ENCODE measurements around the gene FBLN5.

Gene FBLN5, protein sequence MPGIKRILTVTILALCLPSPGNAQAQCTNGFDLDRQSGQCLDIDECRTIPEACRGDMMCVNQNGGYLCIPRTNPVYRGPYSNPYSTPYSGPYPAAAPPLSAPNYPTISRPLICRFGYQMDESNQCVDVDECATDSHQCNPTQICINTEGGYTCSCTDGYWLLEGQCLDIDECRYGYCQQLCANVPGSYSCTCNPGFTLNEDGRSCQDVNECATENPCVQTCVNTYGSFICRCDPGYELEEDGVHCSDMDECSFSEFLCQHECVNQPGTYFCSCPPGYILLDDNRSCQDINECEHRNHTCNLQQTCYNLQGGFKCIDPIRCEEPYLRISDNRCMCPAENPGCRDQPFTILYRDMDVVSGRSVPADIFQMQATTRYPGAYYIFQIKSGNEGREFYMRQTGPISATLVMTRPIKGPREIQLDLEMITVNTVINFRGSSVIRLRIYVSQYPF

DNA sequence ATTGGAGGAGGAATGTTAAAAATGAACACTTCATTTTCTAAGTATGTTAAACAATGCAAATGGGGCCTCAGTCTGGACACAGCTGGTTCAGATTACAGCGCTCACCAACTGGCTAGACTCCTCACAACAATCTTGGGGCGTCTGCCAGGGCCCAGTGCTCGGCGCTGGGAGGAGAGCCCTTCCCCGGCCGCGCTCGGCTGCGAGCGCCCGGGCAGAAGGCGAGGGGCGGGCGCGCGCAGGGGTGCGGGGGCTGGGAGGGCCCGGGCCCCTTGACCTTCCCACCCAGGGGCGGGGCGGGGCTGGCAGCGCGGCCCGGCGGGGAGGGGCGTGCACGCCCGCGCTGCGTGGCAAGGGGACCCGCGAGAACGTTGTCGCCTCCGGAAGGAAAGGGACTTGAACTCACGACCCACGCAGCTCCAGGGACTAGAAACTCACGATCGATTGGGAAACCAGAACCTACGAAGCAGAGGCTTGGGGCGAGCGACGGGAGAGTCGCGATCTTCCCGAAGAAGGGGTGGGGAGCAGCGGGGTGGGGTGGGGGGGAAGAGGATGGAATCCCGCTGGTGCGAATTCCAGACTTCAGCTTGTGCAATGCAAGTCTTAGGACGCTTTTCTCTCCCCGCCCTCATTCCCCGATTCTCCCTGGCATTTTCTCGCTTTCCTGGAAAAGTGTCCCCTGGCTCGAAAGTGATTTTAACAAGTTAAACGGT is at the start of gene FBLN5:
TSS of gene FBLN5 (minus strand) at position 220 of the 710 bp plus-strand sequence. CDS start 465 bp downstream, outside the sequence.
- no peak for DNase-seq

DNA sequence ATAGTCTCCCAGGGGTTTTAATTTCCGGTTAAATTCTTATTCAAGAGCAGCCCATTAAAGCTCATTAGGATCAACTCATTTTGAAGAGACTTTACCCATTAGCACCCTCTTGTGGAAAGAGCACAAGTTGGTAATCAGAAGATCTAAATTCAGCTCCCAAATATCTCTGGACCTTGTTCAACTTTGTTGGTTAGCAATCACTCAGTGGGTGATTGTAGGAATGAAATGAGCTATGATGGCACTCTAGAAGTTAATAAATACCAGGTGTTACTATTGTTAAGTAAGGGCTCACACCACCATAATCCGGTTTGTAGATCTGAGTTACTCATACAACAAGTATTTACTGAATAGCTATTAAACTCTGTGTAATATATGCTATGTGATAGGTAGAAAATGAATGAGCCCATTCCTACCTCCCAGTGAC is 49.5 kb upstream of the FBLN5 start:
- DNase-seq = peak in 1 of 2 experiments; percentile 50

DNA sequence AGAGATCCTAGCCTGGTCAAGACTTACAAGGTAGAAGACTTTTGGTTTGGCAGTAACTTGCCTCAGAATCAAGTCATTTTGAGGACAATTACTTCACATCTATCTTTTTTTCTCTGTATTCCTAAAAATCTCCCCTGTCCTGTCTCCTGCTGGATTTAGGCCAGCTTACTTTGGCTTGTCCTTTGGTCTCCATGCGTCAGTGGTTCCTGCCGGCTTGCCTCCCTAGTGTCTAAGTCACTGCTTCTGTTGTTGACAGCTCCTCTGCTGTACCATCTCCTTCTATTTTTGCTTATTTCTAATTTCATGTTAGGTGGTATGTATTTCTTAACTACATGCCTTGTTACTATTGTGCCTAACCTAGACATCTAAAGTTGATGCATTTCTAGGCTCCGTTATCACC is 39.7 kb upstream of the FBLN5 start:
- no peak for DNase-seq

DNA sequence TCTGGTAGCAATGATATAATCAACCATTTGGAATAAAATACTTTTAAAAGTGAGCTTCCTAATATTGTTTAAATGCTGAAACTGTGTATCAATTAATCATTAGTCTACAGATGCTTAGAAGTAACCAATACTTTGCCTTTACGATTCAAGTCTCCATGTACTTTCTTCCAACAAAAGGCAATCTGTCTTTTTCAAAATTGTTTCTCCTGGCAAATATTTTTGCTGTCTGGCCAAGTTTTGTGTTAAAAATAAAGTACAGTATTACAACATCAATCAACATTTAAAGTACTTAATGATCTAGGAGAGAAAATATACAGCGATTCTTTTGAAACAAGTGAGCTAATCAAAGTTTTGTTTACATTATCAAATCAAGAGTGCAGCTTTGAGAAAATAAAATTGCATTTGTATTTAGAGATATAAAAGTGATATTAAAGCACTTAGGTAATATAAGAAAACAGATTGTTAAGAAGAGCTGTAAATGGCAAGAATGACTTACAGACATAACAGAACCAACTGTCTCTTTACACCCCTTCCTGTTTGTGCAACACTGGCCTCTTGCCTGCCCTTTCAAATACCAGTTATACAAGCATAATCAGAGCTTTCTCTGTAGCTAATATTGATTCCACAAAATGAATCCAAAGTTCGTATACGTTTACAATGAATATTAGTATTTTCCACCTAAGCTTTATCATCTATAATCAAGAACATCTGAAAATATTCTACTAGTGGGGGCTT is 38.2 kb upstream of the FBLN5 start:
- DNase-seq = no peak

DNA sequence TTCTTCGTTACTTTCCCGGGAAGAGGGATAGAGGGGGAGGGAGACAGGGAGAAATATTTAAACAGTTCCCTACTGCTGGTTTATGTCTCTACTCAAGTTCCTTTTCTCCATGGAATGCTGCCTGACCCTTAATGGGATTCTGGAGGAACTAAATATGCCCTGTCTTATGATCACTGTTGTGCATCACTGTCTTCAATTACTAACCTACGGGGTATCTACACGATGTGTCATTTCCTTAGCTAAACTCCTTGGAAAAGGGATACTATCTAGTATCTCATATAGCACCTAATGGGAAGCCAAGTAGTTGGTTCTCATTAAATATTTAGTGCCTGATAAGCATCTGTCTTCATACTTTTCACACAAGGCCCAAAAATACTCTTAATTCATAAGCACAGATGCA is 37.5 kb upstream of the FBLN5 start:
- DNase-seq = no peak

DNA sequence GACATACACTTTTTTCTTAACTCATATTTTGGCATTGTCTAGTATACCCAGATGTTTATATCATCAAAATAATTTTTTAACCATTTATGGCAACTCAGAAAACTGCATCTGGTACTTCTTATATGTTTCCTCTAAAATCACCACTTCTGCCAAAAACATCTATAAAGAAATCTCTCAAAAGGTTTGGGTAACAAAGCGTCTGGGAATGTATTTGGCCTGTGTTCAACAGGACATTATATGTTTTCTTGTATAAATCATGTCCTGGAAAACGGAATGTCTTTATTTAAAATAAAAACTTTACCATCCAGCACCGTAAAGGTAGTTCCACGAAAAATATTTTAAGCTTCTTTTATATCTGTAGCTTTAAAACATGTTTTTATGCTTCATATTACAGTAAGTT is 36.1 kb upstream of the FBLN5 start:
- DNase-seq = no peak

DNA sequence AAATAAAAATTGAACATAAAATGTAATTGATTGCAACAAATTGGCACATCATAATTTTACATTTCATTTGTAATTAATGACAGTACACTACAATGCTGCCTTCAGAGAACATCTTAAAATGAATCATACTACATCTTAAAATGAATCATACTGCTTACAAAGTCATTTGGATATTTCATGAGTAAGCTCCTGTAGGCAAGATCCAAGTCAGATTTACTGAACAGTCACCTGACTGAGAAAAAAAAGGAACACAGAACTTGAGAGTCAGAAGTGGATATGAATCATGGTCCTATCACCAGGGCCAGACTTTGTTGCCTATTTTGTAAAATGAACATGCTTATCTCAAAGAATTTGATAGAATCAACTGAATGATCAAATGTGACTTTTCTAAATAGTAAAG is 32.7 kb upstream of the FBLN5 start:
- DNase-seq = peak; percentile 57 to 90

DNA sequence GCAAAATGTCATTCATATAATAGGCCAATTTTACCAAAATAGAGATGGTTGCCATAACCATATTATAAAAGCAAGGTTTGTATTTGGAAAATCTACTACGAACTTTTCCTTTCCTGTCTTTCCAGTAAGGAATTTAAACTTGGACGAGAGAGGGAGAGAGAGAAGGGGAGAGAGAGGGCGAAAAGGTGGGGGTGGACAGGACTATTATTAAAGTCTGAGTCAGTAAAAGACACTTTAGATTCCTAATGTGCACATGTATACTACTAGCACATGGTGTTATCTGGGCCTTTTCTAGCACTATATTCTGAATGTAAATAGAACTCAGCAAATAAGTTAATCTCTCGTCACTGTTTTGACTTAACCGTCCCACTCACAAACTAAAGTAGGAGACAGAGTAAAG is 30.4 kb upstream of the FBLN5 start:
- DNase-seq = no peak

DNA sequence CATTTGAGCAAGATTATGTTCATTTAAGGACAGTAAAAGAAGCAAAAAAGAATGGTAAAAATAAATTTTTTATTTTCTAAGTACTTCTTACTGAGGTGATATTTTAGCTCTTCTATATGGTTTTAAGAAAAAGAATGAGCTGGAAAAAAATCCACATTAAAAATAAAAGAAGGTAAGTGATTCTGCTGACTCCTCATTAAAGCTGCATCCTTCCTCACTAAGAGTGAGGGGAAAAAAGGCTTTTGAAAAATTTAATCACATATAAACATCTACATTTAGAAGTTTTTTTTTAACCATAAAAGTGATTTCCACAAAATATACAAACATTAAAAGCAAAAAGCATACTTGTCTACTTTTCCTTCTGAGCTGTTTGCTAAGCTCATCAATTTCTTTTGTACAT is 28.3 kb upstream of the FBLN5 start:
- no peak for DNase-seq

DNA sequence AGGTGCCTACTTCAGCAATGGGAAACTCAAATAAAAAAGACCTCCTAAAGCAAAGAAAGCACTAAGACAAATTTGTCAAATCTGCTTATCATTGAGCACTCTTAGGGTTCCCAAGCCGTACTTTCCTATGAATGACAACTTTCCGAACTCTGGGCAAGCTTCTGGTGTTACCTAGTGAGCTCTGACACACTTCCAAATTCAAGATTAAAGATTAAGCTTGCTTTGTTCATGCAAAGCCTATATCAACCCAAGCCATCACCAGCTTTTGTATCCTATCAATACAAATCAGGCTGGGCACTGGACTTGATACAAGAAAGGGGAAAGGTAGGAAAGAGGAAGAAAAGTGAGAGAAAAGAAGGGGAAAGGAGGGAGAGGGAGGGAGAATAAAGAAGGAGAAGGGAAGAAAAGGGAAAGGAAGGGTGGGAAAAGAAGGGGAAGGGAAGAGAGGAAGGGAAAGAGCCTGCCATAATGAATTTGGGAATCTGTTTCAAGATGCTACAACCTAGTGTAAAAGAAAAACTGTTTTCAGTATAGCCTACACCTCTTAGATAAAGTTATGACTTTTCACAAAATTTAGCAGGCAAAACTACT is 23.8 kb upstream of the FBLN5 start:
- no peak for DNase-seq

DNA sequence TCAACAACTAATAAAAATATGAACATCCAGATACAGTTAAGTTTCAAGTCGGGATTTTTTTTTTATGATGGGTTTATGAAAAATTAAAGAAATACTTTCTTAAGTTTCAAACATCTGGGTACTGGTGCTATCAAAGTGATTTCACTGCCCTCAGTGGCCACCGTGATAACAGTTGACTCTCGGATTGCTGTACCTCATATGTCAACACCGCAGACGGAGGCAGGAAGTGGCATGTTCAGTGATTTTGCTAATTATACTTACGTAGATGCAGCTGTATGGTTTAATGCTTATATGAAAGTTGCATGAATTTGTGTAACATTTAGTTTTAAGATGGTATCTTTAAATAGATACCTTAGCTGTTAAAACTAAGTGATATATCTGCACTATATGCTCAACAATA is 20.8 kb upstream of the FBLN5 start:
- no peak for DNase-seq

DNA sequence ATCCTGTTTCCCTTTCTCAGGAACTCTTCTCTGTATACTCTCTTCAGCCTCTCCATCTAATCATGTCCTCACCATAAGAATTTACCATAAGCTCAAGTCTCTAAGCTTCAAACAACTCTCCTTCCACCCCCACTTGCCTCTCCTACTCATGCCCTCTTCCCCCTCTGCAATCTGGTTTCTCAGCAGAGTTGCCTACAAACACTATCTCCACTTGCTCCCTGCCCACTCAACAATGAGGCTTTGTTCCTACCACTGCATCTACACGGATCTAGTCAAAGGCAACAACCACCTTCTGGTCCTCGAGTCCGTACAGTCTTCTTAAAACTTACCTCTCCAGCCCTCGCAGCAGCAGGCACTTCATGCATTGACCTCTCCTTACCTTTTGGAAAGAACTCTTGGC is 17.2 kb upstream of the FBLN5 start:
- no peak for DNase-seq

DNA sequence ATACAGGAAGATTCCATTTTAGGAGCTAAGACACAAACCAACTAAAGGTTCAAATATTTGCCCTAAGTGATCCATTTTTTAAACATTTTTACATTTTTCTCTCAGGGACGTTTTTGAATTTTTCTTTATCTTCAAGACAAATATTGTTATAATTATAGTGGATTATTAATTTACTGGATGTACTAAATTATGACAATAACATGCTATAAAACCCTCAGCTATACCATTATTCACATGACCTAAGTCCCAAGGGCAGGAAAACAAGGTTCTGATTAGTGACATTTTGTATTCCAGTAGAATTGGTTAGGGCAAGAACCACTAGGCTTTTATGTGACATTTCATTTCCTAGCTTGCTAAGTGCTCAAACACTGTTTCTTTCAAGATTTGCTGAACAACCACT is 16.5 kb upstream of the FBLN5 start:
- DNase-seq = no peak

DNA sequence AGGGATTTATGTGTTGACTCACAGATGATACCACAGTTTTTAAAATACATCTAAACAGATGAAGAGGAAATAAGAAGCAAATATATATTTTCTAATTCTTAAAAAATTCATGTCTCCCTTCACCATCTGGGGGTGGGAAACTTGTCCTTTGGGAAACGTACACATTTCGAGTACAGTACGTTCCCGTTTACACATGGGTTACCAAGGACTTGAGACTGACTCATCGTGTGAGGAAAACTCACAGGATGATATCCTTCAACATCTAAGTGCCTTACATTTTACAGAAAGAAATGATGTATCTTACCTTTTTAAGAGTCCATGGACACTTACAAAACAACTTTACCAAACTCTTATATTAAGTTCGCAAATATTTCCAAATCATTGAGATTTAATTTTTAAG is 16.0 kb upstream of the FBLN5 start:
- no peak for DNase-seq

DNA sequence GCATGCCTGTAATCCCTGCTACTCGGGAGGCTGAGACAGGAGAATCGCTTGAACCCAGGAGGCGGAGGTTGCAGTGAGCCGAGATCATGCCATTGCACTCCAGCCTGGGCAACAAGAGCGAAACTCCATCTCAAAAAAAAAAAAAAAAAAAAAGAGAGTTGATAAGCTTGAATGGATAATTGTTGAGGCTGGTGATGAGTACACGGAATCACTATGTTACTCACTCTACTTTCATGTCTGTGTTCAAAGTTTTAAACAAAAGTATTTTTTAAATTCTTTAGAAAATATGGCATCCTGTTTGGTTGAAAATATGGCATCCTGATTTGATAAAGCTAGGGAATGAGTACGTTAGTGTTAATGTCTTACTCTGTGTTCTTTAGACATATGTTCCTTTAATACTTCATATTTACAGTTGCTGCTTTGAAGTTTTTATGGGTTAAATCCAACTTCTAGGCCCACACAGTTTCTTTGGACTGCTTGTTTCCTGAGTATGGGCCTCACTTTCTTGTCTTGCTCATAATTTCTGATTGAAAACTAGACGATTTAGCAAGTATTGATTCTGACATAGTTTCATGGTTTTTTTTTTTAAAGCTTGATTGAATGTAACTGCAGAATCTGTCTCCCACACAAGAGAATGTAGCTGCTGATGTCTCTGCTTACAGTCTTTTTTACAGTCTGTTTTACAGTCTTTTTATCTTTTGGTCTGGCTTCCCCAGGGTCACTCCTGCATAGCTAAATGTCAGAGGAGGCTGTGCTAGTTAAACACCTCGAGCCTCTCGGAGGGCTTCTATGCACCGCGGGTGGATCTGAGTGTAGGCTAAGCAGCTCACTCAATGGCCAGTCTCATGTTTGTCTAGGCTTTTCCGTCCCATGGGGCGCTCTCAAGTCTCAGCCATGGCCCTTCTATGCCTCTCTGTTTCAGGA is 14.1 kb upstream of the FBLN5 start:
- no peak for DNase-seq

DNA sequence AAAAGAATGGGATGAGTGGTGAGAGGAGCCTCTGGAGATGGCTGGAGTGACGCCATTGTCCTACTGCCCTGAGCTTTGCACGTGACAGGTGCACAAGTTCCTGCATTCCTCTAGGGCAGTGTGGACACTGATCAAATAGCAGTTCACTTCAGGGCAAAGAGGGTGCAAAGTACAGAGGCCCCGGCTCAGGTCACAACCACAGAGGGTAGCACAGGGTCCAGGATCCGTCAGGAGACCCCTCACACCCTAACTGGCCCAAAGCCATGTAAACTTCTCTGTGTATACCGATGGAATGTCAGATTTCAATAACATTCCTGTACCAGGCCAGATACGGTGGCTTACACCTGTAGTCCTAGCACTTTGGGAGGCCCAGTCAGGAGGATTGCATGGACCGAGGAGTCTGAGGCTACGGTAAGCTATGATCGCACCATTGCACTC is 10.4 kb upstream of the FBLN5 start:
- no peak for DNase-seq

DNA sequence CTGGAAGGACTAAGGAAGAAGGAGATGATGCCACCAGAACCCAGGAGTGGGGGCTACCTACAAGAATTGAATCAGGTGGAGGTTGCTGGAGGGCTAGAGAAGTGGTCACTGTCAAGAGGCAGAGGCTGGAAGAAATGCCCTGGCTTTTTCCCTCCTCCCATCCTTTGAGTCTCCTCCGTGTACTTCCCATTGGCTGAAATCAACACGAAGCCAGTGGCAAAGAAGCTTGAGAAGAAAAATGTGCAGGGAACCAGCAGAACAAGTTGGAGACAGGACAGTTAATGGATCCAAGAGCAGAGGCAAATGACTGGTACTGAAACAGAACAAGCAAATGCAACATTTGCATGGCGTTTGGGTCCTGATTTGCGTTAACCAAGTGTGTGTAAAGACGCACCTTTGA is 9.1 kb upstream of the FBLN5 start:
- no peak for DNase-seq

DNA sequence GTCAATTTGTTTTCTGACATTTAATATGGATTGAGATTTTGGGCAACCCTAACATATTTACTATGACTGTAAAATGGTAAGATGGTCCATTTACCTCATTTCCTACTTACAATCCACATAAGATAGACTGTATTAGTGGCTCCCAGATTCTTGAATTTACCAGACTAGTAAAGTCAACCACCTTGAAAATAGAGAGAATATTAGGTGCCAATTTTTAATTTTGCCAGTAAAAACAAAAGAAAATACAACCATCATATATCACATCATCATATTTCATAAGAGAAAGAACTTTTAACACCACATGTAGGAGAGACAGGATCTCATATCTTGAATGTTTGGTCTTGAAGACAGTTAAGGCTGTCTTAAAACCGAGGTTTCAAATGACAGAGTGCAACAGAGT is 7.7 kb upstream of the FBLN5 start:
- no peak for DNase-seq

DNA sequence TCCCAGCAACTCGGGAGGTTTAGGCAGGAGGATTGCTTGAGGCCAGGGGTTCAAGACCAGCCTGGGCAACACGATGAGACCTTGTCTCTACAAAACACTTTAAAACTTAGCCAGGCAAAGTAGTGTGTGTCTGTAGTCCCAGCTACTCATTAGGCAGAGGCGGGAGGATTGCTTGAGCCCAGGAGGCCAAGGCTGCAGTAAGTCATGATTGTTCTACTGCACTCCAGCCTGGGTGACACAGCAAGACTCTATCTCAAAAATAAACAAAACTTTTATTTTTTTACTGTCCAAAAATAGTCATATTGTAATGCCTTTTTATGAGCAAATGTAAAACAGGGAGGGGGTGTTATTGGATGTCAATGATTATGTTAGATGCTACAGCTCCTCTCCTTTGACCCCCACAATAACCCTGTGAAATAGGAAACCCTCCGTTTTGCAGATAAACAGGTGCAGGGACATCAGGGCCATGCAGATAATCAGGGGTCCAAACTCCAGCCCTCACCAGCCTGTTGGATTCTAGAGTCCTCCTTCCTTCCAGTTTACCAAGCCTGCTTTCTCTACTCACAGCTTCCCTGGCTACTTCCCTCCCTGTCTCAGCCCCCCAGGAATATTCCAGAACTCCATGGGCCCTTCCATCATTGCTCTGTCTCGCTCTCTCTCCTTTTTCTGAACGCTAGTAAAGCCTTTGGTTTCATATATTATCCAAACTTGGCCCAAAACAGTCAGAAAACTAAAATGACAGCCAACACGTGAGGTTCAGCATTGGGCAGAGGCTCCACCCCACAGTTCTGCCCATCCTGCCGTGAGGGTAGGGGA is 5.9 kb upstream of the FBLN5 start:
- no peak for DNase-seq

DNA sequence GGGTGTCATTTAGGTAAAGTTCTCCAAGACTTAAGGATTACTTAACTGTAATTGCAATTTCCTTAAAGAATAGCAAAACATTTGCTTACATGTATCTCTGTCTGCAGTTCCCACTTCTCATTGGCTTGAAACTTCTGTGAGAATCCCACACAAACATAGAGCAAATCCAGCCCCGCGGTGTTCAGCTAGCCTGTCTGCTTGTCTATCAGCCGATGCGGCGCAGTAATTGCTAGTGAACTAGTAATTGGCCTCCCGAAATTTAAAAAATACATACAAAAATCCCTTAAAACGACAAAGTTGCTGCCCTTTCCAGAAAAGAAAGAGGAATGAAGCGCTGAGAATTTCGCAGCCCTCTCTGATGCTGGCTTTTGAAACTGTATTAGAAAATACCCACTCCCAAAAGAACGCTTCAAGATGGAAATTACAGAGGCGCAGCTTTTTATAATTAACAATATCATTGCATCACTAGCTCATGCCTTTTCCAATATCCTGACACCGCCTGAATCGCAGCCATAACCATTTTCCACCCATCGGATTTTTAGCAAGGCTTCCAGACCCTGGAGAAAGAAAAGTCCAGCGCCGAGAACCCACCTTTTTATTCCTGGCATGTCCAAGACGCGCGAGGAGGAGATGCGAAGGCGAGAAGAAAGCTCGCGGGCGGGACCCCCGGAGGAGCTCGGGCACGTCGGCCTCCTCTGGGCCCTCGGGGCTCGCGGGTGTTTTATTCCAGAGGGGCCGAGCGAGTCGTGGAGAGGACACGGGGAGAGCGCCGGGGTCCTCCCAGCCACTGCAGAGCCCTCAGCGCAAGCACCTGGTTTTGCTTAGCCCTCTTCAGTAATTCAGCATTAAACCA is 646 bp downstream of the FBLN5 start:
- DNase-seq = no peak

Data from SW 1271 (cell line).